GM12865 (cell line): ENCODE data around the gene UBQLN4.

Experiments used
- DNase-seq: peaks from one replicate; pipeline ENCODE4 v3.0.0; 2010; ENCODE audit warnings: low read depth
- H3K4me3 ChIP-seq: 2 replicates; pipeline ENCODE4 v1.5.1; 2011; ENCODE audit warnings: mild to moderate bottlenecking, low read depth, low read length, control low read depth
- CTCF ChIP-seq: IDR thresholded peaks from 2 replicates; pipeline ENCODE4 v1.5.1; 2011; ENCODE audit warnings: low read length, control low read depth, low read depth, inconsistent platforms; ENCODE audit not compliant: insufficient read depth; ENCODE audit errors: missing control alignments

Gene UBQLN4

GRCh38 chr1:156089704-156090103 is 36.1 kb upstream of the UBQLN4 start:
- no peak for DNase-seq
- no peak overlapping the region for H3K4me3 ChIP-seq
- TF ChIP-seq CTCF, result no peak

GRCh38 chr1:156086256-156086662 is 32.7 kb upstream of the UBQLN4 start:
- TF ChIP-seq CTCF, result no peak
- H3K4me3 ChIP-seq, result no peak overlapping the region
- DNase-seq, result no peak

- no peak for TF ChIP-seq CTCF
- H3K4me3 ChIP-seq, result no peak overlapping the region
- no peak for DNase-seq
These were observed 30.5 kb upstream of the UBQLN4 start for GRCh38 chr1:156083800-156084790.

GRCh38 chr1:156082309-156083091 is 28.9 kb upstream of the UBQLN4 start, which contains the start of gene MEX3A:
Gene MEX3A, minus strand, starts transcription at chr1:156082465. Its CDS starts 467 bp downstream, at chr1:156081998.
- peak; percentile 58 for DNase-seq
- no peak for TF ChIP-seq CTCF
- H3K4me3 ChIP-seq, result peak within 1 kb of the TSS; percentile 76

GRCh38 chr1:156081917-156082308 is 28.3 kb upstream of the UBQLN4 start:
- no peak for DNase-seq
- no peak for TF ChIP-seq CTCF
- H3K4me3 ChIP-seq, result peak overlapping the region; percentile 76

GRCh38 chr1:156081180-156081916 is 27.8 kb upstream of the UBQLN4 start:
- no peak for DNase-seq
- H3K4me3 ChIP-seq, result peak overlapping the region; percentile 76; the same call in 1 of the 2 replicates

More at GRCh38 chr1:156081180-156081916, 27.8 kb upstream of the UBQLN4 start:
- no peak for TF ChIP-seq CTCF
